GM21825 (cell line): ENCODE results near the gene CNTN1.

Experiments
- ATAC-seq: cut with Tn5 transposase; IDR thresholded peaks from one replicate; pipeline ENCODE4 v1.9.1; 2021; ENCODE audit warnings: mild to moderate bottlenecking, moderate library complexity; ENCODE audit not compliant: unreplicated experiment

Gene CNTN1

GRCh38 chr12:41100572-41100971, 408.3 kb downstream of the CNTN1 start:
- ATAC-seq, result no peak

GRCh38 chr12:41101806-41102205, 409.6 kb downstream of the CNTN1 start:
- no peak for ATAC-seq

- no peak for ATAC-seq
Observed at GRCh38 chr12:41103614-41104013, 411.4 kb downstream of the CNTN1 start.

GRCh38 chr12:41106315-41106714, 414.1 kb downstream of the CNTN1 start:
- ATAC-seq, result no peak

- ATAC-seq, result no peak
Observed at GRCh38 chr12:41108032-41108431, 415.8 kb downstream of the CNTN1 start.

GRCh38 chr12:41112903-41113302, 420.7 kb downstream of the CNTN1 start:
- ATAC-seq, result no peak

GRCh38 chr12:41120211-41120610, 428.0 kb downstream of the CNTN1 start:
- no peak for ATAC-seq

- ATAC-seq, result no peak
Observed at GRCh38 chr12:41121374-41121773, 429.1 kb downstream of the CNTN1 start.
